ENCODE results near the gene TPMT.

GRCh38 chr6:18100296-18100695 lies 54.6 kb downstream of the TPMT start:
- TF ChIP-seq, protein P1, sequence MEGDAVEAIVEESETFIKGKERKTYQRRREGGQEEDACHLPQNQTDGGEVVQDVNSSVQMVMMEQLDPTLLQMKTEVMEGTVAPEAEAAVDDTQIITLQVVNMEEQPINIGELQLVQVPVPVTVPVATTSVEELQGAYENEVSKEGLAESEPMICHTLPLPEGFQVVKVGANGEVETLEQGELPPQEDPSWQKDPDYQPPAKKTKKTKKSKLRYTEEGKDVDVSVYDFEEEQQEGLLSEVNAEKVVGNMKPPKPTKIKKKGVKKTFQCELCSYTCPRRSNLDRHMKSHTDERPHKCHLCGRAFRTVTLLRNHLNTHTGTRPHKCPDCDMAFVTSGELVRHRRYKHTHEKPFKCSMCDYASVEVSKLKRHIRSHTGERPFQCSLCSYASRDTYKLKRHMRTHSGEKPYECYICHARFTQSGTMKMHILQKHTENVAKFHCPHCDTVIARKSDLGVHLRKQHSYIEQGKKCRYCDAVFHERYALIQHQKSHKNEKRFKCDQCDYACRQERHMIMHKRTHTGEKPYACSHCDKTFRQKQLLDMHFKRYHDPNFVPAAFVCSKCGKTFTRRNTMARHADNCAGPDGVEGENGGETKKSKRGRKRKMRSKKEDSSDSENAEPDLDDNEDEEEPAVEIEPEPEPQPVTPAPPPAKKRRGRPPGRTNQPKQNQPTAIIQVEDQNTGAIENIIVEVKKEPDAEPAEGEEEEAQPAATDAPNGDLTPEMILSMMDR (IDR thresholded peaks at IDR 0.05) = no peak
- TF ChIP-seq POLR2AphosphoS5 (IDR thresholded peaks at IDR 0.05; ENCODE audit: insufficient read depth in 1 of 2, low read depth in 1 of 2) (no peak), POLR2A (IDR thresholded peaks at IDR 0.05) (no peak)

Measured in vagina (tissue), 2 donors.